Neural cell (in vitro differentiated cells): Measurements from ENCODE around the gene KIFC1. TPM values are rescaled to one million over a fixed set of nuclear protein-coding genes. Genes with fewer than 3 reads are reported as not detected.
A peak's percentile ranks its signal among the peaks of the same experiment; 100 is the strongest.

Experiments
- H2AFZ ChIP-seq: fragments of 200-600, 300-800 bp; sonication (generic), shearing (Covaris generic); 2 replicates; pipeline ENCODE4 v1.6.0; 2014; ENCODE audit warnings: low read depth, mild to moderate bottlenecking, antibody characterized with exemption, low read length, moderate library complexity
- H3F3A ChIP-seq: fragments of 200-600 bp; shearing (Covaris generic); 2 replicates; pipeline ENCODE4 v1.6.1; 2016; ENCODE audit warnings: mild to moderate bottlenecking, moderate library complexity, mixed read lengths, antibody characterized with exemption, low read length; ENCODE audit not compliant: insufficient read depth, poor library complexity, severe bottlenecking
- H3K27ac ChIP-seq: fragments of 200-600, 300-800 bp; sonication (generic), shearing (Covaris generic); 2 replicates; pipeline ENCODE4 v1.5.1; 2014; ENCODE audit warnings: mild to moderate bottlenecking, low read length, moderate library complexity
- H3K27me3 ChIP-seq: fragments of 300-800, 200-600 bp; sonication (generic), shearing (Covaris generic); 2 replicates; pipeline ENCODE4 v1.6.0; 2014; ENCODE audit warnings: mild to moderate bottlenecking, low read depth, low read length, moderate library complexity; ENCODE audit not compliant: insufficient read depth
- H3K36me3 ChIP-seq: fragments of 300-800, 200-600 bp; sonication (generic), shearing (Covaris generic); 2 replicates; pipeline ENCODE4 v1.5.1; 2014; ENCODE audit warnings: mild to moderate bottlenecking, antibody characterized with exemption, low read length, moderate library complexity; ENCODE audit not compliant: insufficient read depth
- H3K4me2 ChIP-seq: fragments of 300-800, 200-600 bp; sonication (generic), shearing (Covaris generic); 2 replicates; pipeline ENCODE4 v1.6.0; 2014; ENCODE audit warnings: mild to moderate bottlenecking, low read length
- H3K4me3 ChIP-seq: fragments of 300-800, 200-600 bp; sonication (generic), shearing (Covaris generic); 2 replicates; pipeline ENCODE4 v1.5.1; 2014; ENCODE audit warnings: mild to moderate bottlenecking, low read length, moderate library complexity
- H3K79me2 ChIP-seq: fragments of 200-600 bp; shearing (Covaris generic); replicated peaks from 2 replicates; pipeline ENCODE4 v1.6.0; 2014; ENCODE audit warnings: mild to moderate bottlenecking, low read length, moderate library complexity; ENCODE audit not compliant: insufficient read depth
- H3K9ac ChIP-seq: fragments of 300-800, 200-600 bp; sonication (generic), shearing (Covaris generic); 2 replicates; pipeline ENCODE4 v1.6.1; 2016; ENCODE audit warnings: mild to moderate bottlenecking, low read length, mixed read lengths
- H3K9me2 ChIP-seq: fragments of 200-600 bp; shearing (Covaris generic); 2 replicates; pipeline ENCODE4 v1.6.1; 2016; ENCODE audit warnings: mild to moderate bottlenecking, low read length, mixed read lengths; ENCODE audit not compliant: insufficient read depth
- H3K9me3 ChIP-seq: fragments of 200-600, 300-800 bp; sonication (generic), shearing (Covaris generic); 2 replicates; pipeline ENCODE4 v1.6.1; 2016; ENCODE audit warnings: mild to moderate bottlenecking, mixed run types, low read length, moderate library complexity, mixed read lengths
- H4K20me1 ChIP-seq: fragments of 200-600 bp; shearing (Covaris generic); 2 replicates; pipeline ENCODE4 v1.6.1; 2016; ENCODE audit warnings: mild to moderate bottlenecking, mixed run types; ENCODE audit not compliant: insufficient read depth
- CTCF ChIP-seq: fragments of 450-650 bp; IDR thresholded peaks from 2 replicates; pipeline ENCODE4 v1.5.1; 2014; ENCODE audit warnings: antibody characterized with exemption, mild to moderate bottlenecking, moderate library complexity; ENCODE audit not compliant: poor library complexity, severe bottlenecking
- EP300 ChIP-seq: fragments of 450-650 bp; conservative IDR thresholded peaks from 2 replicates; pipeline ENCODE4 v1.6.1; 2014; ENCODE audit warnings: antibody characterized with exemption, mild to moderate bottlenecking, moderate library complexity; ENCODE audit not compliant: poor library complexity, severe bottlenecking
- EZH2 ChIP-seq: fragments of 200-600, 300-800 bp; shearing (Covaris generic), sonication (generic); IDR thresholded peaks from 2 replicates; pipeline ENCODE4 v1.6.1; 2014; ENCODE audit warnings: antibody characterized with exemption, low read length, borderline replicate concordance, mild to moderate bottlenecking; ENCODE audit not compliant: insufficient read depth, poor library complexity, severe bottlenecking
- MXI1 ChIP-seq: fragments of 450-650 bp; conservative IDR thresholded peaks from 2 replicates; pipeline ENCODE4 v1.6.1; 2014; ENCODE audit warnings: antibody characterized with exemption, mild to moderate bottlenecking; ENCODE audit not compliant: poor library complexity, severe bottlenecking
- POLR2AphosphoS5 ChIP-seq: IDR thresholded peaks from 2 replicates; pipeline ENCODE4 v1.6.1; 2012
- RAD21 ChIP-seq: fragments of 450-650 bp; conservative IDR thresholded peaks from 2 replicates; pipeline ENCODE4 v1.6.1; 2014; ENCODE audit warnings: antibody characterized with exemption, mild to moderate bottlenecking, moderate library complexity
- REST ChIP-seq: IDR thresholded peaks from 2 replicates; pipeline ENCODE4 v1.6.1; 2012; ENCODE audit warnings: borderline replicate concordance
- SMC3 ChIP-seq: fragments of 450-650 bp; conservative IDR thresholded peaks from 2 replicates; pipeline ENCODE4 v1.6.1; 2014; ENCODE audit warnings: antibody characterized with exemption, mild to moderate bottlenecking, moderate library complexity; ENCODE audit not compliant: poor library complexity
- TAF1 ChIP-seq: IDR thresholded peaks from 2 replicates; pipeline ENCODE4 v1.6.1; 2012; ENCODE audit warnings: low read depth
- polyA plus RNA-seq: library from polyadenylated mRNA; depleted of rRNA; stranded (reverse); fragments of >200 nt; gene quantifications from 2 replicates; pipeline ENCODE4 v1.2.3, GENCODE V29; 2014

Gene KIFC1
- polyA plus RNA-seq, 1 donor from 2014 or later: 0.52 TPM

GRCh38 chr6:33392595-33392948, 949 bp downstream of the KIFC1 start:
- Histone ChIP-seq H4K20me1 (no peaks in the 10 kb centered on the region), H3K4me3 (peak overlapping the region; percentile 74), H3F3A (no peaks in the 10 kb centered on the region), H3K36me3 (no peaks in the 10 kb centered on the region), H3K27me3 (no peaks in the 10 kb centered on the region), H3K9ac (no peak overlapping the region), H3K9me2 (no peaks in the 10 kb centered on the region), H3K9me3 (no peaks in the 10 kb centered on the region), H3K27ac (no peak overlapping the region), H3K79me2 (peaks cover 42% of the 10 kb centered on the region), H2AFZ (no peak overlapping the region), H3K4me2 (no peak overlapping the region)
- TF ChIP-seq REST (no peak), EP300 (no peak), EZH2 (no peak), RAD21 (no peak), POLR2AphosphoS5 (no peak), TAF1 (no peak), SMC3 (no peak)

- Histone ChIP-seq H4K20me1 (no peaks in the 10 kb centered on the region), H3K9me3 (no peaks in the 10 kb centered on the region), H2AFZ (no peak overlapping the region), H3K9ac (no peak overlapping the region), H3K4me2 (no peak overlapping the region), H3K27me3 (no peaks in the 10 kb centered on the region), H3K27ac (no peak overlapping the region), H3K79me2 (peaks cover 42% of the 10 kb centered on the region), H3F3A (no peaks in the 10 kb centered on the region), H3K36me3 (no peaks in the 10 kb centered on the region), H3K9me2 (no peaks in the 10 kb centered on the region), H3K4me3 (no peak overlapping the region)
- TF ChIP-seq TAF1 (no peak), EP300 (no peak), POLR2AphosphoS5 (no peak), CTCF (no peak), MXI1 (no peak), RAD21 (no peak), EZH2 (no peak), REST (no peak), SMC3 (no peak)
Measured at GRCh38 chr6:33392979-33393378, 1.4 kb downstream of the KIFC1 start.
